ENCODE data around the gene MRTFA.

- TF ChIP-seq CTCF (IDR thresholded peaks at IDR 0.05), result no peak
- TF ChIP-seq POLR2A (IDR thresholded peaks at IDR 0.05), result no peak
Observed at GRCh38 chr22:40626851-40627250, 9.7 kb downstream of the MRTFA start.

Data from thyroid gland (tissue), 4 donors.